HepG2 (cell line): ENCODE measurements around the gene MTMR6. TPM values are rescaled to one million over a fixed set of nuclear protein-coding genes. Genes with fewer than 3 reads are reported as not detected.

Experiments
- ATAC-seq: fragments of 200-7000 bp; cut with Tn5 transposase; 3 replicates; pipeline ENCODE4 v1.9.1; 2020; ENCODE audit warnings: mild to moderate bottlenecking, moderate library complexity
- BruUV-seq: library from RNA; stranded (reverse); fragments of 400-500 nt; replicated peaks from 2 replicates; lab custom pipeline; 2021; lab: Mats Ljungman, UMichigan
- CTCF ChIA-PET: fragments of 300-600 bp; formaldehyde crosslinking; extraction: SDS; loops from one replicate; lab custom pipeline; 2021; ENCODE audit warnings: low total read pairs, inconsistent platforms, low intra/inter-chr PET ratio; lab: Yijun Ruan, JAX
- POLR2A ChIA-PET: fragments of 350-600 bp; sonication (Branson Sonifier 250); formaldehyde crosslinking; loops from one replicate; lab custom pipeline; 2020; ENCODE audit warnings: antibody characterized with exemption, inconsistent platforms; lab: Yijun Ruan, JAX
- DNase-seq: peaks from one replicate; pipeline ENCODE4 v3.0.0-alpha.2; 2015; ENCODE audit warnings: low spot score
- FAIRE-seq: peaks from 3 replicates; lab custom pipeline; 2011; peaks lifted over from hg19 to GRCh38; lab: Jason Lieb, UNC
- H2AFZ ChIP-seq: one replicate; pipeline ENCODE4 v1.6.1; 2011; ENCODE audit warnings: low read length, inconsistent platforms
- H3K27ac ChIP-seq: fragments of 300-600 bp; 3 replicates; pipeline ENCODE4 v1.8.0; 2011; ENCODE audit warnings: mixed run types, mild to moderate bottlenecking, mixed read lengths, low read length, inconsistent platforms; ENCODE audit not compliant: insufficient read depth; ENCODE audit errors: extremely low read length
- H3K27me3 ChIP-seq, 2 experiments: fragments of 200-600 bp in 1 of 2; 2 replicates in 1 of 2; 3 replicates in 1 of 2; pipeline versions ENCODE4 v1.6.0 to v1.8.0; 2011; ENCODE audit warnings: low read length in 2 of 2, mild to moderate bottlenecking in 2 of 2, moderate library complexity in 2 of 2, inconsistent platforms in 1 of 2; ENCODE audit not compliant: insufficient read depth in 2 of 2, control insufficient read depth in 1 of 2
- H3K36me3 ChIP-seq, 2 experiments: fragments of 200-600 bp in 1 of 2; replicated peaks in 1 of 2; 2 replicates in 1 of 2; 3 replicates in 1 of 2; pipeline versions ENCODE4 v1.5.1 to v1.8.0; 2011; ENCODE audit warnings: low read length in 2 of 2, inconsistent platforms in 1 of 2; ENCODE audit not compliant: insufficient read depth in 2 of 2, control insufficient read depth in 1 of 2
- H3K4me1 ChIP-seq: 2 replicates; pipeline ENCODE4 v1.5.1; 2012; ENCODE audit warnings: low read length, inconsistent platforms; ENCODE audit not compliant: insufficient read depth
- H3K4me2 ChIP-seq: 2 replicates; pipeline ENCODE4 v1.6.0; 2011; ENCODE audit warnings: low read depth, low read length, inconsistent platforms
- H3K4me3 ChIP-seq, 3 experiments: fragments of 200-600 bp in 1 of 3; sonication (generic), shearing (Covaris generic) in 1 of 3; replicated peaks in 1 of 3; 2 replicates each; pipeline ENCODE4 v1.5.1; 2011 to 2016; ENCODE audit warnings: low read length in 3 of 3, inconsistent platforms in 2 of 3, low read depth in 2 of 3, mild to moderate bottlenecking in 2 of 3, control low read depth in 1 of 3, mixed read lengths in 1 of 3; ENCODE audit not compliant: insufficient read depth in 1 of 3
- H3K79me2 ChIP-seq: one replicate; pipeline ENCODE4 v1.6.1; 2011; ENCODE audit warnings: low read length, inconsistent platforms; ENCODE audit not compliant: insufficient read depth
- H3K9ac ChIP-seq: 2 replicates; pipeline ENCODE4 v1.6.0; 2011; ENCODE audit warnings: mild to moderate bottlenecking, low read depth, low read length, inconsistent platforms; ENCODE audit not compliant: insufficient read depth
- H3K9me3 ChIP-seq: 2 replicates; pipeline ENCODE4 v1.5.1; 2012; ENCODE audit warnings: mild to moderate bottlenecking, low read length
- H4K20me1 ChIP-seq: 2 replicates; pipeline ENCODE4 v1.6.0; 2011; ENCODE audit warnings: inconsistent platforms, mild to moderate bottlenecking, low read length, moderate library complexity; ENCODE audit not compliant: insufficient read depth
- BHLHE40 ChIP-seq: IDR thresholded peaks from 2 replicates; pipeline ENCODE4 v1.6.1; 2011; ENCODE audit warnings: low read length, improper control_type of control experiment
- CHD4 ChIP-seq: fragments of 200-600 bp; sonication (generic); IDR thresholded peaks from 2 replicates; pipeline ENCODE4 v1.7.0; 2017; ENCODE audit warnings: mild to moderate bottlenecking, low read length, borderline replicate concordance
- GTF3A ChIP-seq: sonication (generic); formaldehyde crosslinking; conservative IDR thresholded peaks from 2 replicates; pipeline ENCODE4 v1.4.0; 2020; ENCODE audit warnings: mild to moderate bottlenecking, missing genetic modification reagents
- HNRNPH1 ChIP-seq: fragments of 200-400 bp; formaldehyde crosslinking; optimal IDR thresholded peaks from 2 replicates; pipeline ENCODE3; 2017; ENCODE audit warnings: mild to moderate bottlenecking, low read depth, low read length
- KDM3A ChIP-seq: IDR thresholded peaks from 2 replicates; pipeline ENCODE4 v1.6.1; 2018; ENCODE audit warnings: low read depth, missing compliant biosample characterization
- LBX2 ChIP-seq: sonication (generic); formaldehyde crosslinking; IDR thresholded peaks from 2 replicates; pipeline ENCODE4 v1.5.0; 2020; ENCODE audit warnings: missing genetic modification reagents, mild to moderate bottlenecking, borderline replicate concordance
- MAFF ChIP-seq: IDR thresholded peaks from 2 replicates; pipeline ENCODE4 v1.6.1; 2011; ENCODE audit warnings: low read depth, low read length, improper control_type of control experiment
- MAFK ChIP-seq, 2 experiments: IDR thresholded peaks in 1 of 2; conservative IDR thresholded peaks in 1 of 2; 2 replicates each; pipeline ENCODE4 v1.6.1; 2011; ENCODE audit warnings: improper control_type of control experiment in 2 of 2, low read length in 2 of 2
- MED13 ChIP-seq: sonication (generic); formaldehyde crosslinking; IDR thresholded peaks from 2 replicates; pipeline ENCODE4 v1.5.0; 2020; ENCODE audit warnings: missing genetic modification reagents
- NFIC ChIP-seq: IDR thresholded peaks from 2 replicates; pipeline ENCODE4 v1.6.1; 2012; ENCODE audit warnings: mild to moderate bottlenecking, low read length, inconsistent platforms
- NFYB ChIP-seq: sonication (generic); formaldehyde crosslinking; IDR thresholded peaks from 2 replicates; pipeline ENCODE4 v1.4.0; 2020; ENCODE audit warnings: missing genetic modification reagents
- SATB2 ChIP-seq: sonication (generic); formaldehyde crosslinking; IDR thresholded peaks from 2 replicates; pipeline ENCODE4 v1.5.0; 2020; ENCODE audit warnings: missing genetic modification reagents
- U2AF2 ChIP-seq: fragments of 200-400 bp; formaldehyde crosslinking; IDR thresholded peaks from 2 replicates; pipeline ENCODE4 v1.6.1; 2017; ENCODE audit warnings: low read depth, mild to moderate bottlenecking, low read length
- ZBTB44 ChIP-seq: sonication (generic); formaldehyde crosslinking; IDR thresholded peaks from 2 replicates; pipeline ENCODE4 v1.4.0; 2020; ENCODE audit warnings: missing genetic modification reagents
- ZNF432 ChIP-seq: sonication (generic); formaldehyde crosslinking; IDR thresholded peaks from 2 replicates; pipeline ENCODE4 v1.5.0; 2020; ENCODE audit warnings: missing genetic modification reagents, mild to moderate bottlenecking, borderline replicate concordance
- ZNF451 ChIP-seq: sonication (generic); formaldehyde crosslinking; IDR thresholded peaks from 2 replicates; pipeline ENCODE4 v1.5.0; 2020; ENCODE audit warnings: mild to moderate bottlenecking, missing genetic modification reagents
- ZNF510 ChIP-seq: sonication (generic); formaldehyde crosslinking; IDR thresholded peaks from 2 replicates; pipeline ENCODE4 v1.4.0; 2020; ENCODE audit warnings: low read depth, mild to moderate bottlenecking, missing genetic modification reagents
- ZNF530 ChIP-seq: sonication (generic); formaldehyde crosslinking; IDR thresholded peaks from 2 replicates; pipeline ENCODE4 v1.5.0; 2020; ENCODE audit warnings: low read depth, mild to moderate bottlenecking, missing genetic modification reagents
- ZNF577 ChIP-seq: sonication (generic); formaldehyde crosslinking; IDR thresholded peaks from 2 replicates; pipeline ENCODE4 v1.4.0; 2020; ENCODE audit warnings: mild to moderate bottlenecking, low read depth, missing genetic modification reagents, borderline replicate concordance
- ZNF614 ChIP-seq: IDR thresholded peaks from 2 replicates; pipeline ENCODE4 v1.6.1; 2018; ENCODE audit warnings: missing biosample characterization, missing genetic modification reagents, inconsistent platforms, borderline replicate concordance
- ZNF746 ChIP-seq: sonication (generic); formaldehyde crosslinking; IDR thresholded peaks from 2 replicates; pipeline ENCODE4 v1.8.0; 2022; ENCODE audit warnings: mild to moderate bottlenecking, missing genetic modification reagents
- WGBS: methylation state at CpG from one replicate; pipeline ENCODE4 v1.1.6; 2017; ENCODE audit warnings: low lambda C conversion rate; 5-methylcytosine and 5-hydroxymethylcytosine counted together
- in situ Hi-C: cut with HindIII; loops from 2 replicates; pipeline ENCODE4 v1.10.0; 2017; ENCODE audit warnings: low pct_unique_long_range_greater_than_20kb; ENCODE audit not compliant: extremely low pct_ligation_motif_present
- intact Hi-C: fragments of 100-400 bp; cut with micrococcal nuclease; formaldehyde crosslinking; loops from one replicate; pipeline ENCODE4 v1.10.0; 2022; ENCODE audit not compliant: unreplicated experiment
- polyA plus RNA-seq, 8 experiments: library from polyadenylated mRNA; depleted of rRNA in 3 of 8; stranded (reverse) in 7 of 8; unstranded in 1 of 8; fragments of >200 nt; fragmentation: Illumina TruSeq in 4 of 8; extraction: Trizol in 4 of 8; gene quantifications; 2 replicates each; pipeline versions ENCODE4 v1.2.1 to v1.2.3, GENCODE V29; 2011 to 2016; ENCODE audit warnings: low read depth in 4 of 8, missing spikeins in 1 of 8, mixed read lengths in 1 of 8; ENCODE audit not compliant: insufficient read depth in 1 of 8
- total RNA-seq, 5 experiments: library from RNA; depleted of rRNA; stranded (reverse); fragments of >200 nt; fragmentation: Illumina TruSeq; extraction: Trizol; gene quantifications; 2 replicates each; pipeline ENCODE4 v1.2.3, GENCODE V29; 2016; ENCODE audit warnings: low read depth in 1 of 5

The MTMR6 gene
- total and polyA plus RNA-seq, 2 of the 13 experiments (the other 11 are each of a cell fraction or from before 2014, with no cell fraction given), result 3.4 to 7.8 TPM

GRCh38 chr13:25244123-25244522 is 43.2 kb downstream of the MTMR6 start:
- Histone ChIP-seq H3K27ac (no peak overlapping the region), H3K9ac (no peak overlapping the region), H3K4me1 (no peaks in the 10 kb centered on the region), H3K9me3 (no peaks in the 10 kb centered on the region), H2AFZ (no peak overlapping the region), H3K36me3 (no peaks in the 10 kb centered on the region), H4K20me1 (no peaks in the 10 kb centered on the region), H3K4me3 (no peak overlapping the region), H3K27me3 (no peaks in the 10 kb centered on the region), H3K4me2 (no peak overlapping the region), H3K79me2 (no peaks in the 10 kb centered on the region)
- ChIA-PET CTCF (no interaction called here), POLR2A (no interaction called here)
- in situ Hi-C loops (no loop called here), intact Hi-C loops (no loop called here)
- FAIRE-seq, result no peak
- BruUV-seq, result no TSS peak
- no peak for ATAC-seq
- no peak for DNase-seq
- TF ChIP-seq HNRNPH1 (no peak), MAFF (peak; percentile 16; the same call in 1 of the 2 replicates), LBX2 (no peak), GTF3A (CRISPR knock-in tag) (no peak), NFYB (0 out of 2 replicates have a peak, but pooled peaks have one; percentile 19), U2AF2 (no peak), ZBTB44 (no peak), ZNF746 (no peak), ZNF451 (CRISPR knock-in tag) (no peak), ZNF614 (no peak), MED13 (CRISPR knock-in tag) (no peak), NFIC (no peak), ZNF510 (CRISPR knock-in tag) (no peak), BHLHE40 (no peak), KDM3A (CRISPR knock-in tag) (no peak), CHD4 (no peak), MAFK (conservative IDR thresholded peaks at IDR 0.05 in 1 of 2, IDR thresholded peaks at IDR 0.05 in 1 of 2; ENCODE audit: low read length in 2 of 2) (peak in 1 of 2 experiments; percentile 32; a peak in 1 of 4 replicates), SATB2 (no peak), ZNF577 (CRISPR knock-in tag) (no peak), ZNF530 (CRISPR knock-in tag) (no peak), ZNF432 (CRISPR knock-in tag) (no peak)
- 91% methylated on average over 6 of the region's 6 CpGs for WGBS
